ENCODE results near the gene FAM219B.
"Not testable (repeated sequence)": the region's sequence is repeated elsewhere in the genome, so short reads cannot be mapped to it uniquely, and the experiment has no call there.

FAM219B gene

GRCh38 chr15:74906450-74907162, at the start of gene FAM219B:
FAM219B (minus strand) TSS chr15:74906851; CDS start chr15:74906800, 51 bp downstream.
- DNase-seq (ENCODE audit: low spot score): peak; percentile 99

- DNase-seq (ENCODE audit: low spot score): peak; percentile 51
Observed at GRCh38 chr15:74955796-74956647, 49.4 kb upstream of the FAM219B start.

GRCh38 chr15:74955017-74955416, 48.4 kb upstream of the FAM219B start:
- no peak for DNase-seq (ENCODE audit: low spot score)

GRCh38 chr15:74954515-74954914, 47.9 kb upstream of the FAM219B start:
- no peak for DNase-seq (ENCODE audit: low spot score)

GRCh38 chr15:74951006-74951405, 44.4 kb upstream of the FAM219B start:
- DNase-seq (ENCODE audit: low spot score): no peak

GRCh38 chr15:74950078-74950908, 43.6 kb upstream of the FAM219B start:
- peak; percentile 82 for DNase-seq (ENCODE audit: low spot score)

GRCh38 chr15:74937590-74938371, 31.1 kb upstream of the FAM219B start, which contains the start of gene COX5A:
COX5A (minus strand) TSS chr15:74938073; CDS start chr15:74938014, 59 bp downstream.
- DNase-seq (ENCODE audit: low spot score): peak; percentile 93

GRCh38 chr15:74937272-74937589, 30.6 kb upstream of the FAM219B start:
- no peak for DNase-seq (ENCODE audit: low spot score)

GRCh38 chr15:74935193-74935592, 28.5 kb upstream of the FAM219B start:
- DNase-seq (ENCODE audit: low spot score): not testable (repeated sequence)

GRCh38 chr15:74933573-74933972, 26.9 kb upstream of the FAM219B start:
- no peak for DNase-seq (ENCODE audit: low spot score)

- no peak for DNase-seq (ENCODE audit: low spot score)
Observed at GRCh38 chr15:74928771-74929198, 22.1 kb upstream of the FAM219B start.

GRCh38 chr15:74924525-74924924, 17.9 kb upstream of the FAM219B start:
- DNase-seq (ENCODE audit: low spot score): no peak

GRCh38 chr15:74920456-74920855, 13.8 kb upstream of the FAM219B start:
- DNase-seq (ENCODE audit: low spot score): no peak

- DNase-seq (ENCODE audit: low spot score): no peak
Observed at GRCh38 chr15:74917676-74918075, 11.0 kb upstream of the FAM219B start.

GRCh38 chr15:74913799-74914198, 7.1 kb upstream of the FAM219B start:
- DNase-seq (ENCODE audit: low spot score): not testable (repeated sequence)

- DNase-seq (ENCODE audit: low spot score): no peak
Observed at GRCh38 chr15:74913041-74913440, 6.4 kb upstream of the FAM219B start.

- DNase-seq (ENCODE audit: low spot score): no peak
Observed at GRCh38 chr15:74908635-74909034, 2.0 kb upstream of the FAM219B start.

- DNase-seq (ENCODE audit: low spot score): peak; percentile 9
Observed at GRCh38 chr15:74907163-74907870, 666 bp upstream of the FAM219B start.

- no peak for DNase-seq (ENCODE audit: low spot score)
Observed at GRCh38 chr15:74906067-74906449, 593 bp downstream of the FAM219B start.

- no peak for DNase-seq (ENCODE audit: low spot score)
Observed at GRCh38 chr15:74904190-74904805, 2.4 kb downstream of the FAM219B start.
